IPS-15b (cell line): ENCODE measurements around the gene C20orf204.
"Not testable (repeated sequence)": the region's sequence is repeated elsewhere in the genome, so short reads cannot be mapped to it uniquely, and the experiment has no call there.

Source experiments
- H3K27me3 ChIP-seq: one replicate; pipeline ENCODE4 v1.6.1; 2013; ENCODE audit warnings: low read length; ENCODE audit not compliant: control insufficient read depth, insufficient read depth
- H3K36me3 ChIP-seq: one replicate; pipeline ENCODE4 v1.6.1; 2013; ENCODE audit warnings: low read length; ENCODE audit not compliant: control insufficient read depth, insufficient read depth
- H3K4me1 ChIP-seq: one replicate; pipeline ENCODE4 v1.6.1; 2013; ENCODE audit warnings: mild to moderate bottlenecking, low read length; ENCODE audit not compliant: control insufficient read depth, insufficient read depth
- H3K4me3 ChIP-seq: one replicate; pipeline ENCODE4 v1.5.1; 2013; ENCODE audit warnings: low read depth, low read length
- H3K9ac ChIP-seq: one replicate; pipeline ENCODE4 v1.6.1; 2013; ENCODE audit warnings: low read depth, mild to moderate bottlenecking, low read length
- H3K9me3 ChIP-seq: one replicate; pipeline ENCODE4 v1.6.1; 2013; ENCODE audit warnings: mild to moderate bottlenecking, low read length; ENCODE audit not compliant: control insufficient read depth, insufficient read depth

The C20orf204 gene

DNA sequence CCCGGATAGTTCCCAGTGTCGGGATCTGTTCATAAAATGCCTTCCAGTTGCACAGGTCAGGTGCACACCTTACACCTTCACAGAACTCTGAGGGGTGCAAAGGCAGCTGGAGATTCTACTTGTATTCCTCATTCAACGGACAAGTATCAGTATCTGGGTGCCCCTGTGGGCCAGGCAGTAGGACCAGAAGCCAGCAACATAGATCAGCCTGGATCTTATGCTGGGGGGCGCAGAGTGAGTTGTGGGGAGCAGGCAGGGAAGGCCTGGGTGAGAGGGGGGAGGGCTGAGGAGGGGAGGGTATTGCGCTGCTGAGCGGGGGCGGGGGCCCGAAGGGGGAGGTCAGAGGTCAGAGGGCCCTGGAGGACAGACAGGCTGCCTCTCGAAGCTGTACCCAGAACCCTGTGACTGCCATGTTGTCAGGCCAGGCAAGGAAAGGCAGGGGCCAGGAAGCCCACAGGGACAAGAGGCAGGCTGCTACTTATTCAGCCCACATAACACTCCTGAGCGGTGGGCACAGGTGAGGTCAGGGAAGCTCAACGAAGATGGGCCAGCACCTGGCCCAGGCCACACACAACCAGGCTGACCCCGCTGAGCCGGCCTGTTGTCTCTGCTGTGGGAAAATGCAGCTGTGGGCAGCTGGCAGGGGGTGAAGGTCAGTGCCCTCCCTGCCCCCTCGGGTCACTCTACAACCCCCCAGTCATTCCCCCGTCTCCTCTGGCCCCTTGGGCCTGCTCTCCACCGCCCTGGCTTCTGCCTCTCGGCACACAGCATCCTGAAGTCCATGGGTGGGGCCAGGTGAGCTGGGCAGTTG lies 45.0 kb downstream of the C20orf204 start:
- Histone ChIP-seq H3K36me3 (no peaks in the 10 kb centered on the region), H3K27me3 (peaks cover 40% of the 10 kb centered on the region), H3K4me3 (peak overlapping the region; percentile 73), H3K4me1 (peaks cover 8% of the 10 kb centered on the region), H3K9me3 (no peaks in the 10 kb centered on the region), H3K9ac (no peak overlapping the region)

DNA sequence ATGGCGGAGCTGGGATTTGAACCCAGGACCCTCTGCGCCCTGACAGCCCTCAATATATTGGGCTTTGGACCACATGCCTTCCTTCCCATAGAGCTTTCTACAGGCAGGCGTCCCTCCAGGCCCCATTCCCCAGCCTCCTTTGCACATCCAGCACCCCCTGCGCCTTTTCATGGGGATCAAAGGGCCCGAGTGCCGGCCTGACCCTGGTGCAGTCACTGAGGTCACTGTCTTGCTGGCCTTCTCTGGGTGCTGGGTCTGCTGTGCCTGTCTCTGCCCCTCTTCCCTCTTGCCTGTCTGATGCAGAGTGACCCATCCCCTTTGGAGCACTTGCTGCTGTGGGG lies 45.6 kb downstream of the C20orf204 start:
- H3K27me3 ChIP-seq: peaks cover 40% of the 10 kb centered on the region
- no peak overlapping the region for H3K4me3 ChIP-seq
- no peak overlapping the region for H3K9ac ChIP-seq
- peaks cover 8% of the 10 kb centered on the region for H3K4me1 ChIP-seq
- H3K36me3 ChIP-seq: no peaks in the 10 kb centered on the region
- H3K9me3 ChIP-seq: no peaks in the 10 kb centered on the region

DNA sequence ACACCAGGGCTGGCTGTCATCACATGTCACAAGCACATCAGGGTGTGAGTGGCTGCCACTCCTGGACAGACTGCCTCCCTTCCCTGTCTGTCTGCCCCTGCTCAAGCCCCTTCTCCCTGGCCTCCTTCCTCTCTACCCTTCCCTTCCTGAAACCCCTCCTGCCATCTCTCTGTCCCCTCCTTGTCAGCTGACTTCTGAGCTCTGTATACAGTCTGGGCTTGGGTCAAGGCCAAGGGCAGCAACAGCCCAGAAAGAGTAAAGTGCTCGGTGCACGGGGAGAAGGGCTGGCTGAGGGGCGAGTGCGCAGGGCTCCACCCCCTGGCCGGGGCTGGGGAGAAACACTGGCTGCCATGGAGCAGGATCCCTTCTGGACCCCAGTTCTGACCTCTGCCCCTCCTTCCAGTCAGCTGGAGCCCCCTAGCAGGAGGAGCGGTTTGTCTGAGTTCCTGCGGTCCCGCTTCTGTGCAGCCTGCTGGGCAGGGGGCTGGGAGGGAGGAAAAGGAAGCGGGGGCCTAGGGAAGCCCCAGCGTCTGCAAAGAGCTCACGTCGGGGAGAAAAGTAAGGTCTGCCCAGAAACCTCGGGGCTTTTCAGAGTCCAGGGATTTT lies 46.2 kb downstream of the C20orf204 start:
- Histone ChIP-seq H3K4me3 (peak overlapping the region; percentile 8), H3K36me3 (no peaks in the 10 kb centered on the region), H3K27me3 (peaks cover 40% of the 10 kb centered on the region), H3K9me3 (no peaks in the 10 kb centered on the region), H3K9ac (no peak overlapping the region), H3K4me1 (peaks cover 8% of the 10 kb centered on the region)

DNA sequence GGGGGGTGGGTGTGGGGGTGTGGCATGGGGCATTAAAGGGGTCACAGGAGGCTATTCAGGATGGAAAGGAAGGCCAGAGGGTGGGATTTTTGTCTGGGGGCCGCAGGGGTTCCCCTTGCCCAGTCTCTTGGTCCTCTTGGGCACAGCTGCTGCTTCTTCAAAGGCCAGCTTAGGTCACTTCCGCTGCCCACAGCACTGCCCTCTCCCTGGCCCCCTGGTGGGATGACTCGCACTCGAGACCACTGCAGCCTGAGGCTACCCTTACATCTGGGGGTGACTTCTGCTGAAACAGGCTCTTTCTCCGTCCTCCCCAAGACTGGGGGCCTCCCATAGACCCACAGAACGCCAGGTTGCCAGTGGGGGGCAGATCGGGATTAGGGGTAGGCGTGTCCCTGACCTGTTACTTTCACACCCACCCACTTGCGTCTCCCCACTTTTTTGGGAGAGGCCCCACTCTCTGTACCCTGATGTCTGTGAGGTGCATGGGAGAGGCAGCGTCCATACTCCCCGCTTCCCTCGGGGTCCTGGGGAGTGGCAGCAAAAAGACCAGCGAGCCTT lies 46.9 kb downstream of the C20orf204 start:
- Histone ChIP-seq H3K4me3 (peak overlapping the region; percentile 48), H3K27me3 (peaks cover 40% of the 10 kb centered on the region), H3K36me3 (no peaks in the 10 kb centered on the region), H3K9me3 (no peaks in the 10 kb centered on the region), H3K9ac (no peak overlapping the region), H3K4me1 (peaks cover 8% of the 10 kb centered on the region)

DNA sequence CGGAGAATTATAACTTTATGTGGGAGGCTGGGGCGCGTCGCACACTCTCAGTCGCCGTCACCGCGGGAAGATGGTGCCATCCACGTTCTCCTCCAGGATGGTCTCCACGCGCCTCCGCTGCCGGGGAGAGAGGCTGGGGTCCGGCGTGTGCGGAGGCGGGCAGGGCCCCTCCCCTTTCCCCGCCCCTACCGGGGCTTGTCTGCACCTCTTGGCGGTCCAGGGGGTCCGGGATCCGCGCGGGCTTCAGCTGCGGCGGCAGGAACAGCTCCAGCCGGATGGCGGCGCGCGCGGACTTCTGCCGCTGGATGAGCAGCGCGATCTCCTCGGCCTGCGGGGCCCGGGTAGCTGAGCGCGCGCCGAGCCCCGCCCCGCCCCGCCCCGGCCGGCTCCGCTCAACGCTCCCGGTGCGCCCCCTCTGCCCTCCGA lies 47.4 kb downstream of the C20orf204 start:
- Histone ChIP-seq H3K36me3 (no peaks in the 10 kb centered on the region), H3K4me3 (peak overlapping the region; percentile 51), H3K27me3 (peaks cover 40% of the 10 kb centered on the region), H3K4me1 (peaks cover 8% of the 10 kb centered on the region), H3K9ac (no peak overlapping the region), H3K9me3 (no peaks in the 10 kb centered on the region)

DNA sequence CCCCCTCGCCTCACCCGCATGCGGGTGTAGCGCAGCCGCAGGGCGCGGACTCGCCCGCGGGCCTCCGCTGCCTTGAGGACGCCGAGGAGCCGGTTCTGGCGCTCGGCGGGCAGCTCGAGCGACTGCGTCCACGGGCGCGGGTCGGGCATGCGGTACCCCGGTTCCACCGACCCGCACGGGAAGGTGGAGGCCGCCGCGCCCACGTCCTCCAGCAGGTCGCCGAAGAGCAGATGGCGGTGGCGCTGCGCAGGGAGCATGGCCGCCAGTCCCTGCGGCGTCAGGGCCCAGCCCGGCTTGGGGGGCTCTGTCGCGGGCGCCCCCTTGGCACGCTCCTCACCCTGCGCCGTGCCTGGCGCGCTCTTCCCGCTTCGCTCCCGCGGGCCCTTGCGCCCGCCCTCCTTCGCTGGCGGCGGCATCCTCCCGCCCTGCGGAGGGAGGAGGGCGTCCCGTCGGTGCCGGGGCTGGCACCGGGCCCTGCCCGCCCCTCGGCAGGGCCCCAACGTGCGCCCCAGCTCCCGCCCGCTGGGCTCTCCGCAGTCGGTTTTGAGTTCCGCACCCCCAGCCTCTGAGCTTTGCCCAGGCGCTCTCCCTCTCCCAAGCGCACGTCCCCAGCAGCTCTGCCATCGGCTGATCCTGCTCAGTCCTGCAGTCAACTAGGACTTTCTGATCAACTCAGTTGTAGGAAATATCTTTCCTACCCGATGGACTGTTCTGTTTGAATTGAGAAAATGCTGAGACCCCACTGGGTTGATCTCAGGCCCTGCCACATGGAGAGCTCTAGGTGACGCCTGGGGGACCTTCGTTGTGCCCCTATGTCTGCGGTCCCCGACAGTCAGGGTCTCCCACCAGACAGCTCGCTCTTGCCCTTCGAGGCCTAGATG lies 48.1 kb downstream of the C20orf204 start, which contains the start of gene LKAAEAR1:
LKAAEAR1 (minus strand) TSS at position 595 of the 881 bp plus-strand sequence; CDS start at position 416, 179 bp downstream.
- Histone ChIP-seq H3K27me3 (peaks cover 40% of the 10 kb centered on the region), H3K36me3 (no peaks in the 10 kb centered on the region), H3K4me3 (peak within 1 kb of the TSS; percentile 51), H3K9ac (peak within 1 kb of the TSS; percentile 47), H3K4me1 (peaks cover 8% of the 10 kb centered on the region), H3K9me3 (no peaks in the 10 kb centered on the region)

- H3K36me3 ChIP-seq: no peaks in the 10 kb centered on the region
- no peak overlapping the region for H3K9ac ChIP-seq
- peaks cover 40% of the 10 kb centered on the region for H3K27me3 ChIP-seq
- H3K4me1 ChIP-seq: peaks cover 8% of the 10 kb centered on the region
- no peaks in the 10 kb centered on the region for H3K9me3 ChIP-seq
- peak overlapping the region; percentile 51 for H3K4me3 ChIP-seq
These were observed 48.7 kb downstream of the C20orf204 start for GRCh38 chr20:64084685-64085152.

DNA sequence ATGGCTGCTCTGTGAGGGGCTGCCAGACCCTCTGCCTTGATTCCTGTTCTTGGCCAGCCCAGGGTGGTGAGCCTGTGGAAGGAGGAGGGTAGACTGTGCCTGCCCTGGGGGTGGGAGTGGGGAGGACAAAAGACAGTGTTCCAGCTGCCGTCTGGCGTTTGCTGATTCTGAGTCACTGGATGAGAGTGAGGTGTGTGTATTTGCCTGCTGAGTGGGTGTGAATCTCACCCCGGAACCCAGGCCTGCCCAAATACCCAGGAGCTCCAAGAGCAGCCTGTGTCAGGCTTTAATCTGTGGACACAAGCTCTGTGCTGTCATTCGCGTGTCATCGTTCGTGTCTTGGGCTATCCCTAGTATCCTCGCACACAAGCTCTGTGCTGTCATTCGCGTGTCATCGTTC lies 50.8 kb downstream of the C20orf204 start:
- Histone ChIP-seq H3K4me1 (peaks cover 8% of the 10 kb centered on the region), H3K27me3 (peaks cover 27% of the 10 kb centered on the region), H3K9me3 (no peaks in the 10 kb centered on the region), H3K4me3 (no peak overlapping the region), H3K9ac (no peak overlapping the region), H3K36me3 (no peaks in the 10 kb centered on the region)

DNA sequence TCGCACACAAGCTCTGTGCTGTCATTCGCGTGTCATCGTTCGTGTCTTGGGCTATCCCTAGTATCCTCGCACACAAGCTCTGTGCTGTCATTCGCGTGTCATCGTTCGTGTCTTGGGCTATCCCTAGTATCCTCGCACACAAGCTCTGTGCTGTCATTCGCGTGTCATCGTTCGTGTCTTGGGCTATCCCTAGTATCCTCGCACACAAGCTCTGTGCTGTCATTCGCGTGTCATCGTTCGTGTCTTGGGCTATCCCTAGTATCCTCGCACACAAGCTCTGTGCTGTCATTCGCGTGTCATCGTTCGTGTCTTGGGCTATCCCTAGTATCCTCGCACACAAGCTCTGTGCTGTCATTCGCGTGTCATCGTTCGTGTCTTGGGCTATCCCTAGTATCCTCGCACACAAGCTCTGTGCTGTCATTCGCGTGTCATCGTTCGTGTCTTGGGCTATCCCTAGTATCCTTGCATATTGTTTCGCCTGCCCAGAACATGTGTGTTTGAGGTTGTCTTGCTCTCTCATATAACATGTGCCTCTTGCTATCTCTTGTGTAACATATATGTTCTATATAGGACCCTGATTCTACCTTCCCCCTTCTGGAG lies 51.3 kb downstream of the C20orf204 start:
- not testable (repeated sequence) for H3K9me3 ChIP-seq, H3K9ac ChIP-seq, H3K36me3 ChIP-seq, H3K4me3 ChIP-seq
- Histone ChIP-seq H3K27me3 (peaks cover 24% of the 10 kb centered on the region), H3K4me1 (peaks cover 11% of the 10 kb centered on the region)

GRCh38 chr20:64088586-64088985 lies 52.6 kb downstream of the C20orf204 start:
- not testable (repeated sequence) for H3K9me3 ChIP-seq, H3K9ac ChIP-seq, H3K4me3 ChIP-seq, H3K4me1 ChIP-seq, H3K36me3 ChIP-seq
- peaks cover 19% of the 10 kb centered on the region for H3K27me3 ChIP-seq
